ENCODE data around the gene ANKRD13A. TPM values are rescaled to one million over a fixed set of nuclear protein-coding genes. Genes with fewer than 3 reads are reported as not detected.

ANKRD13A gene
- total and polyA plus RNA-seq, 2 experiments from 2014 or later, result 77.3 to 241 TPM

- in situ Hi-C loops (cut with MboI), result no loop called here
- Histone ChIP-seq H3K9ac (no peak overlapping the region), H4K20me1 (ENCODE audit: insufficient read depth) (no peaks in the 10 kb centered on the region), H3K79me2 (ENCODE audit: insufficient read depth) (peaks cover 65% of the 10 kb centered on the region), H3K9me2 (ENCODE audit: insufficient read depth) (no peaks in the 10 kb centered on the region), H3K36me3 (ENCODE audit: low read depth) (peaks cover 63% of the 10 kb centered on the region), H3K4me3 (no peak overlapping the region), H3F3A (ENCODE audit: insufficient read depth) (peaks cover 69% of the 10 kb centered on the region), H3K9me3 (ENCODE audit: low read depth) (no peaks in the 10 kb centered on the region), H3K27me3 (replicated peaks; ENCODE audit: insufficient read depth) (no peaks in the 10 kb centered on the region), H3K27ac (peak overlapping the region; percentile 79), H3K4me2 (ENCODE audit: unreplicated experiment) (peak overlapping the region; percentile 60), H3K4me1 (ENCODE audit: insufficient read depth) (peaks cover 42% of the 10 kb centered on the region), H2AFZ (no peak overlapping the region)
- TF ChIP-seq EZH2 (IDR thresholded peaks at IDR 0.05; ENCODE audit: insufficient read depth, poor library complexity, severe bottlenecking) (no peak), EZH2phosphoT487 (IDR thresholded peaks at IDR 0.05; ENCODE audit: insufficient read depth, low read depth) (no peak)
- DNase-seq, result peak; percentile 61
- 77 to 79% methylated on average over 5 of the region's 5 CpGs for WGBS, 2 experiments (ENCODE audit: low coverage in 1 of 2, low lambda C conversion rate in 2 of 2, missing lambda C conversion rate in 2 of 2)
Observed at GRCh38 chr12:110023059-110023980, 24.1 kb downstream of the ANKRD13A start.

GRCh38 chr12:110024051-110024450 lies 24.8 kb downstream of the ANKRD13A start:
- no peak overlapping the region for H3K4me3 ChIP-seq
- H3F3A ChIP-seq (ENCODE audit: insufficient read depth), result peaks cover 72% of the 10 kb centered on the region
- TF ChIP-seq EZH2phosphoT487 (IDR thresholded peaks at IDR 0.05; ENCODE audit: insufficient read depth, low read depth), result no peak
- TF ChIP-seq EZH2 (IDR thresholded peaks at IDR 0.05; ENCODE audit: insufficient read depth, poor library complexity, severe bottlenecking), result no peak
- H3K27ac ChIP-seq, result peak overlapping the region; percentile 79
- peaks cover 62% of the 10 kb centered on the region for H3K36me3 ChIP-seq (ENCODE audit: low read depth)
- H3K79me2 ChIP-seq (ENCODE audit: insufficient read depth), result peaks cover 62% of the 10 kb centered on the region
- DNase-seq, result no peak
- peak overlapping the region; percentile 60 for H3K4me2 ChIP-seq (ENCODE audit: unreplicated experiment)
- H2AFZ ChIP-seq, result no peak overlapping the region
- peaks cover 42% of the 10 kb centered on the region for H3K4me1 ChIP-seq (ENCODE audit: insufficient read depth)
- in situ Hi-C loops (cut with MboI), result no loop called here
- no peaks in the 10 kb centered on the region for H3K27me3 ChIP-seq (replicated peaks; ENCODE audit: insufficient read depth)
- H3K9me2 ChIP-seq (ENCODE audit: insufficient read depth), result no peaks in the 10 kb centered on the region
- H3K9ac ChIP-seq, result no peak overlapping the region
- H4K20me1 ChIP-seq (ENCODE audit: insufficient read depth), result no peaks in the 10 kb centered on the region
- WGBS, 2 experiments (ENCODE audit: low coverage in 1 of 2, low lambda C conversion rate in 2 of 2, missing lambda C conversion rate in 2 of 2), result 92 to 98% methylated on average over 2 of the region's 2 CpGs
- no peaks in the 10 kb centered on the region for H3K9me3 ChIP-seq (ENCODE audit: low read depth)

- H3K9ac ChIP-seq, result no peak overlapping the region
- H3K36me3 ChIP-seq (ENCODE audit: low read depth), result peaks cover 69% of the 10 kb centered on the region
- no peak for DNase-seq
- 83 to 85% methylated on average over 6 of the region's 6 CpGs for WGBS, 2 experiments (ENCODE audit: low coverage in 1 of 2, low lambda C conversion rate in 2 of 2, missing lambda C conversion rate in 2 of 2)
- in situ Hi-C loops (cut with MboI), result no loop called here
- H3K4me2 ChIP-seq (ENCODE audit: unreplicated experiment), result no peak overlapping the region
- H3K4me3 ChIP-seq, result no peak overlapping the region
- no peaks in the 10 kb centered on the region for H3K9me3 ChIP-seq (ENCODE audit: low read depth)
- H3K27ac ChIP-seq, result no peak overlapping the region
- peaks cover 56% of the 10 kb centered on the region for H3F3A ChIP-seq (ENCODE audit: insufficient read depth)
- no peaks in the 10 kb centered on the region for H3K9me2 ChIP-seq (ENCODE audit: insufficient read depth)
- TF ChIP-seq EZH2phosphoT487 (IDR thresholded peaks at IDR 0.05; ENCODE audit: insufficient read depth, low read depth) (no peak), EZH2 (IDR thresholded peaks at IDR 0.05; ENCODE audit: insufficient read depth, poor library complexity, severe bottlenecking) (no peak)
- no peaks in the 10 kb centered on the region for H4K20me1 ChIP-seq (ENCODE audit: insufficient read depth)
- H3K27me3 ChIP-seq (replicated peaks; ENCODE audit: insufficient read depth), result no peaks in the 10 kb centered on the region
- peaks cover 33% of the 10 kb centered on the region for H3K4me1 ChIP-seq (ENCODE audit: insufficient read depth)
- no peak overlapping the region for H2AFZ ChIP-seq
- peaks cover 62% of the 10 kb centered on the region for H3K79me2 ChIP-seq (ENCODE audit: insufficient read depth)
Observed at GRCh38 chr12:110028323-110028722, 29.1 kb downstream of the ANKRD13A start.

GRCh38 chr12:110029290-110029815 lies 30.1 kb downstream of the ANKRD13A start:
- no peak for DNase-seq
- 78 to 89% methylated on average over 2 of the region's 2 CpGs for WGBS, 2 experiments (ENCODE audit: low coverage in 1 of 2, low lambda C conversion rate in 2 of 2, missing lambda C conversion rate in 2 of 2)
- in situ Hi-C loops (cut with MboI), result no loop called here
- H3K27me3 ChIP-seq (replicated peaks; ENCODE audit: insufficient read depth), result no peaks in the 10 kb centered on the region
- no peak overlapping the region for H3K27ac ChIP-seq
- H3K4me1 ChIP-seq (ENCODE audit: insufficient read depth), result peaks cover 23% of the 10 kb centered on the region
- no peak overlapping the region for H3K4me3 ChIP-seq
- no peaks in the 10 kb centered on the region for H3K9me2 ChIP-seq (ENCODE audit: insufficient read depth)
- TF ChIP-seq EZH2phosphoT487 (IDR thresholded peaks at IDR 0.05; ENCODE audit: insufficient read depth, low read depth) (no peak), EZH2 (IDR thresholded peaks at IDR 0.05; ENCODE audit: insufficient read depth, poor library complexity, severe bottlenecking) (no peak)
- no peaks in the 10 kb centered on the region for H4K20me1 ChIP-seq (ENCODE audit: insufficient read depth)
- H2AFZ ChIP-seq, result no peak overlapping the region
- no peak overlapping the region for H3K4me2 ChIP-seq (ENCODE audit: unreplicated experiment)
- peaks cover 79% of the 10 kb centered on the region for H3K36me3 ChIP-seq (ENCODE audit: low read depth)
- H3K79me2 ChIP-seq (ENCODE audit: insufficient read depth), result peaks cover 73% of the 10 kb centered on the region
- H3F3A ChIP-seq (ENCODE audit: insufficient read depth), result peaks cover 50% of the 10 kb centered on the region
- H3K9ac ChIP-seq, result no peak overlapping the region
- no peaks in the 10 kb centered on the region for H3K9me3 ChIP-seq (ENCODE audit: low read depth)
